NT2/D1 (cell line): Measurements from ENCODE around the gene FERMT2.

Experiments used
- YY1 ChIP-seq: IDR thresholded peaks from 2 replicates; pipeline ENCODE4 v1.6.1; 2011; ENCODE audit not compliant: insufficient read length, insufficient read depth
- ZNF274 ChIP-seq: IDR thresholded peaks from 2 replicates; pipeline ENCODE4 v1.6.1; 2011; ENCODE audit warnings: mild to moderate bottlenecking, low read depth, low read length

DNA sequence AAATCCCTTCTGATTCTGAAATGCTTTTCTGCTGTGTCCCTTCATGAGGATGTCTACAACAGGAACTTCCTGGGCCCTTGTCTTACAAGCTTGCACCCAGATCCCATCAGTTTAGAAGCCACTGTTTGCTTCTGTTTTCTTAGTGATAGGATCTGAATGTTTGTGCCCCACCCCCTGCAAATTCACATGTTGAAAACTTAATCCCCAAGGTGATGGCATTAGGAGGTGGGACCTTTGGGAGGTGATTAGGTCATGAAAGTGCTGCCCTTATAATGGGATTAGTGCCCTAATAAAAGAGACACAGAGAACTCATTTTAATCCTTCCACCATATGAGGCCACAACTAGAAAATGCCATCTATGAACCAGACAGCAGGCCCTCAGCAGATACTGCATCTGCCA, 123.4 kb downstream of the FERMT2 start:
- TF ChIP-seq YY1 (no peak), ZNF274 (no peak)
